DND-41 (cell line): Measurements from ENCODE around the gene FUOM.

Source experiments
- ATAC-seq: fragments of 200-7000 bp; cut with Tn5 transposase; 3 replicates; pipeline ENCODE4 v1.9.1; 2021; ENCODE audit warnings: low read depth; ENCODE audit not compliant: insufficient read depth
- DNase-seq: peaks from one replicate; pipeline ENCODE4 v3.0.0-alpha.2; 2020
- H2AFZ ChIP-seq: 2 replicates; pipeline ENCODE4 v1.6.0; 2012; ENCODE audit warnings: low read depth, low read length
- H3K27ac ChIP-seq: 2 replicates; pipeline ENCODE4 v1.5.1; 2012; ENCODE audit warnings: low read length, inconsistent platforms
- H3K27me3 ChIP-seq: fragments of 200-600 bp; sonication (generic); 2 replicates; pipeline ENCODE4 v1.6.0; 2012; ENCODE audit warnings: low read length, mild to moderate bottlenecking, inconsistent platforms; ENCODE audit not compliant: insufficient read depth, poor library complexity
- H3K36me3 ChIP-seq: 2 replicates; pipeline ENCODE4 v1.5.1; 2012; ENCODE audit warnings: low read length, inconsistent platforms; ENCODE audit not compliant: insufficient read depth
- H3K4me1 ChIP-seq: 2 replicates; pipeline ENCODE4 v1.5.1; 2012; ENCODE audit warnings: mild to moderate bottlenecking, low read length; ENCODE audit not compliant: insufficient read depth
- H3K4me2 ChIP-seq: 2 replicates; pipeline ENCODE4 v1.6.0; 2012; ENCODE audit warnings: mild to moderate bottlenecking, moderate library complexity, low read length, inconsistent platforms; ENCODE audit not compliant: insufficient read depth
- H3K4me3 ChIP-seq, 2 experiments: fragments of 200-600 bp in 1 of 2; shearing (Covaris generic) in 1 of 2; 2 replicates each; pipeline ENCODE4 v1.5.1; 2012 to 2016; ENCODE audit warnings: inconsistent platforms in 2 of 2, low read length in 2 of 2, mild to moderate bottlenecking in 2 of 2, low read depth in 1 of 2, moderate library complexity in 1 of 2
- H3K79me2 ChIP-seq: 2 replicates; pipeline ENCODE4 v1.6.0; 2012; ENCODE audit warnings: low read length, inconsistent platforms; ENCODE audit not compliant: insufficient read depth
- H3K9ac ChIP-seq: 2 replicates; pipeline ENCODE4 v1.6.0; 2012; ENCODE audit warnings: low read depth, mild to moderate bottlenecking, inconsistent platforms, low read length, moderate library complexity
- H3K9me3 ChIP-seq: 2 replicates; pipeline ENCODE4 v1.5.1; 2012; ENCODE audit warnings: low read length, moderate library complexity, mild to moderate bottlenecking, inconsistent platforms; ENCODE audit not compliant: insufficient read depth, severe bottlenecking
- H4K20me1 ChIP-seq: 2 replicates; pipeline ENCODE4 v1.6.0; 2012; ENCODE audit warnings: low read length; ENCODE audit not compliant: insufficient read depth
- CTCF ChIP-seq: IDR thresholded peaks from 2 replicates; pipeline ENCODE4 v1.5.1; 2012; ENCODE audit warnings: borderline replicate concordance, low read length, moderate library complexity, mild to moderate bottlenecking; ENCODE audit not compliant: poor library complexity, severe bottlenecking; ENCODE audit errors: extremely low read depth
- EZH2 ChIP-seq: IDR thresholded peaks from 3 replicates; pipeline ENCODE4 v1.6.1; 2012; ENCODE audit warnings: borderline replicate concordance, low read depth, mild to moderate bottlenecking, moderate library complexity, low read length, inconsistent platforms; ENCODE audit not compliant: severe bottlenecking

Gene FUOM

GRCh38 chr10:133394064-133394663 lies 36.3 kb upstream of the FUOM start, which contains the start of gene MTG1:
MTG1 (plus strand) TSS chr10:133394157; CDS start chr10:133394221, 64 bp downstream.
- TF ChIP-seq EZH2 = no peak
- TF ChIP-seq CTCF = peak; percentile 3
- Histone ChIP-seq H3K9me3 (no peaks in the 10 kb centered on the region), H3K79me2 (peaks cover 52% of the 10 kb centered on the region), H3K36me3 (peaks cover 37% of the 10 kb centered on the region), H3K4me2 (peak within 1 kb of the TSS; percentile 94), H3K27me3 (no peaks in the 10 kb centered on the region), H4K20me1 (peaks cover 23% of the 10 kb centered on the region), H3K4me1 (peaks cover 23% of the 10 kb centered on the region), H3K27ac (peak within 1 kb of the TSS; percentile 95), H2AFZ (peak within 1 kb of the TSS; percentile 96), H3K9ac (peak within 1 kb of the TSS; percentile 99), H3K4me3 (peak within 1 kb of the TSS; percentile 98)
- ATAC-seq (peak; percentile 93), DNase-seq (peak; percentile 95)

- Histone ChIP-seq H3K9me3 (no peaks in the 10 kb centered on the region), H2AFZ (peak overlapping the region; percentile 73), H3K4me1 (peaks cover 23% of the 10 kb centered on the region), H3K4me3 (peak overlapping the region; percentile 98; a peak in 3 of 4 replicates), H3K9ac (peak overlapping the region; percentile 99), H3K27ac (peak overlapping the region; percentile 58), H4K20me1 (peaks cover 18% of the 10 kb centered on the region), H3K79me2 (peaks cover 45% of the 10 kb centered on the region), H3K27me3 (no peaks in the 10 kb centered on the region), H3K4me2 (peak overlapping the region; percentile 94), H3K36me3 (peaks cover 31% of the 10 kb centered on the region)
- TF ChIP-seq EZH2 = no peak
- no peak for TF ChIP-seq CTCF
- ATAC-seq (no peak), DNase-seq (no peak)
Observed at GRCh38 chr10:133393401-133394063, 35.7 kb upstream of the FUOM start.

DNA sequence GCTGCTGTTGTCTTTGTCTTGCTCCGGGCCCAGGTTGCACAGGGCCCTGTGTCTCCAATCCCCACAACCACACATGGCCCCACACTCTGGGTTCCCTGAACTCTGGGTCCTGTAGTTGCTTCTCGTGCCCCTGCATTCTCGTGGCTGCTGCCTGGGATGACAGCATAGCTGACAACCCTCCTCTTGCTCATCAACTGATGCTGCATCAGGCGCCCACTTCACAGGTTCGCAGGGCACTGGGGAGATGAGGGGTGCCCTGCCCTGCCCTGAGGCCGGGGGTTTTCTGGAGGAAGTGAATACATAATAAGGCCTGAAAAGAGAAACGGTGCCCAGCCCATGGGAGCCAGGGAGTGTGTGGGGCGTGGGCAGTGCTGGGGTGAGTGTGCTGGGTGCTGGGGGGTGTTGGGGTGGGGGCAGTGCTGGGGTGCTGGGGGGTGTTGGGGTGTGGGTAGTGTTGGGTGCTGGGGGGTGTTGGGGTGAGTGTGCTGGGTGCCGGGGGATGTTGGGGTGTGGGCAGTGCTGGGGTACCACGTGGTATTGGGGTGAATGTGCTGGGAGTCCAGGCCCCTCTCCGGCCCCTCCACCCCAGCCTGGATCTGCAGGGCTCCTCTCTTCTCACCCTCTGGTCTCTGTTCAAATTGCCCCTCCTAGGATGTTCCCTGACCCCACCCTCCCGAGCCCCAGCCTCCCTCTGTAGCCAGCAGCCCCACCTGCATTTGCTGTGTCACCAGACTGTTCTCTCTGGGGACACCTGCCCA lies 34.1 kb upstream of the FUOM start:
- Histone ChIP-seq H3K4me1 (peaks cover 23% of the 10 kb centered on the region), H3K4me2 (no peak overlapping the region), H3K27ac (no peak overlapping the region), H3K27me3 (no peaks in the 10 kb centered on the region), H3K4me3 (no peak overlapping the region), H3K9me3 (no peaks in the 10 kb centered on the region), H4K20me1 (peaks cover 11% of the 10 kb centered on the region), H3K36me3 (peaks cover 18% of the 10 kb centered on the region), H3K79me2 (peaks cover 33% of the 10 kb centered on the region), H2AFZ (no peak overlapping the region), H3K9ac (no peak overlapping the region)
- TF ChIP-seq CTCF (no peak), EZH2 (no peak)
- ATAC-seq = no peak
- DNase-seq = no peak
